ENCODE results near the gene AUTS2. TPM values are rescaled to one million over a fixed set of nuclear protein-coding genes. Genes with fewer than 3 reads are reported as not detected.

Gene AUTS2
- total RNA-seq, 4 donors from 2014 or later: 29.8 to 114 (median 59.4) TPM

DNA sequence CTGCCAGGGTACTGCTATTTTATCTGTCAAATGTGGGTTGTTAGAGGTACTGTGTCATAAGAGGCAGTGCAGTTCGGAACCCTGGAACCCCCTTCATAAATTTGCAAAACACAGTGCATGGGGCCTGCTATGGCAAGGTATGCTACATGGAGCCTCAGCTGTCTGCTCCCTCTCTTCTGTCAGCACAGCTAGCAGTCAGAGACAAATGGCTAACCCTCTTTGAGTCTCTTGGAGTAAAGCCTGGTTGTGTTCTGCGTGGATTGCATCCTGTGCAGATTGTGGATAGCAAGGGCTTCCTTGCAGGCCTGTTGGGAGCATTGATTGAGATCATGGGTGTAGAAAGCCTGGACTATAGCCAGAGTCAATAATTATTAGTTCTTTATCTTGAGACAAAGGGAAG lies 397.8 kb downstream of the AUTS2 start:
- 43 to 74% methylated on average over 1 to 2 of the region's 2 CpGs for WGBS, 2 donors (ENCODE audit: low coverage in 1 of 2)
- no peaks in the 10 kb centered on the region for H3K36me3 ChIP-seq
- intact Hi-C loops (cut with DNase I; ENCODE audit: low total_unique reads): no loop called here
- H3K9me3 ChIP-seq: no peaks in the 10 kb centered on the region
- in situ Hi-C loops (cut with MboI; ENCODE audit: low pct_ligation_motif_present in 1 of 4, low pct_unique_long_range_greater_than_20kb in 1 of 4, low sequenced_read_pairs in 3 of 4): loop anchor here in 1 of 4 donors (25.0 kb wide), 1 partner anchor 109 kb away; no protein-coding TSS in a partner anchor
- H3K27ac ChIP-seq: no peak overlapping the region
- no peaks in the 10 kb centered on the region for H3K4me1 ChIP-seq
- no peaks in the 10 kb centered on the region for H3K27me3 ChIP-seq
- TF ChIP-seq POLR2A (IDR thresholded peaks at IDR 0.05) (no peak), POLR2AphosphoS5 (IDR thresholded peaks at IDR 0.05) (no peak), EP300 (IDR thresholded peaks at IDR 0.05; ENCODE audit: low read depth) (no peak)
- TF ChIP-seq, protein P1, sequence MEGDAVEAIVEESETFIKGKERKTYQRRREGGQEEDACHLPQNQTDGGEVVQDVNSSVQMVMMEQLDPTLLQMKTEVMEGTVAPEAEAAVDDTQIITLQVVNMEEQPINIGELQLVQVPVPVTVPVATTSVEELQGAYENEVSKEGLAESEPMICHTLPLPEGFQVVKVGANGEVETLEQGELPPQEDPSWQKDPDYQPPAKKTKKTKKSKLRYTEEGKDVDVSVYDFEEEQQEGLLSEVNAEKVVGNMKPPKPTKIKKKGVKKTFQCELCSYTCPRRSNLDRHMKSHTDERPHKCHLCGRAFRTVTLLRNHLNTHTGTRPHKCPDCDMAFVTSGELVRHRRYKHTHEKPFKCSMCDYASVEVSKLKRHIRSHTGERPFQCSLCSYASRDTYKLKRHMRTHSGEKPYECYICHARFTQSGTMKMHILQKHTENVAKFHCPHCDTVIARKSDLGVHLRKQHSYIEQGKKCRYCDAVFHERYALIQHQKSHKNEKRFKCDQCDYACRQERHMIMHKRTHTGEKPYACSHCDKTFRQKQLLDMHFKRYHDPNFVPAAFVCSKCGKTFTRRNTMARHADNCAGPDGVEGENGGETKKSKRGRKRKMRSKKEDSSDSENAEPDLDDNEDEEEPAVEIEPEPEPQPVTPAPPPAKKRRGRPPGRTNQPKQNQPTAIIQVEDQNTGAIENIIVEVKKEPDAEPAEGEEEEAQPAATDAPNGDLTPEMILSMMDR (IDR thresholded peaks at IDR 0.05): no peak
- H3K4me3 ChIP-seq: no peak overlapping the region
- DNase-seq: no peak

DNA sequence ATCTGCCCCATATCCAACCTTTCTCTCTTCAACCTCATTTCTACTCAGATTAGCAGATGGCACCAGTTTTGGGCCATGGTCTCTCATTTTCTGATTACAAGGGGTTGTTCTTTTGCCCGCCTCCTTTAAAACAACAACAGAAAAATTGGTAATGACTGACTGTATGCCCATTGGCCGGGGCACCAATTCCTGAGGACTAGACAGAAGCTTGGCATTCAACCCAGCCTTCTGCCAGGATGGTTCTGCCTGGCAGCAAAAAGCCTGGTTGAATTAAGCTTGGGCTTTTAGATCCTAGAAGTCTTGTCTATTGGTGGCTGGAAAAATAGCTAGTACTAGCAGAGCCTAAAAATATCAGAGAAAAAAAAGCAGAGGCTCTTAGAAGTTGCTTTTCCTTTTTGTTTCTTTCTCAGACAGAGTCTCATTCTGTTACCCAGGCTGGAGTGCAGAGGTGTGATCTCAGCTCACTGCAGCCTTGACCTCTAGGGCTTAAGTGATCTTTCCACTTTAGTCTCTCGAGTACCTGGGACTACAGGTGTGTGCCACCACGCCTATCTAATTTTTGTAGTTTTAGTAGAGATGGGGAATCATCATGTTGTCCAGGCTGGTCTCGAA lies 402.6 kb downstream of the AUTS2 start:
- no peaks in the 10 kb centered on the region for H3K9me3 ChIP-seq
- H3K4me3 ChIP-seq: no peak overlapping the region
- in situ Hi-C loops (cut with MboI; ENCODE audit: low pct_ligation_motif_present in 1 of 4, low pct_unique_long_range_greater_than_20kb in 1 of 4, low sequenced_read_pairs in 3 of 4) (no loop called here), intact Hi-C loops (cut with DNase I; ENCODE audit: low total_unique reads) (no loop called here)
- no peaks in the 10 kb centered on the region for H3K27me3 ChIP-seq
- no peak overlapping the region for H3K27ac ChIP-seq
- DNase-seq: no peak
- peaks cover 0 to under 1% (median 0%) of the 10 kb centered on the region in 4 donors for H3K4me1 ChIP-seq
- no peak for TF ChIP-seq POLR2A (IDR thresholded peaks at IDR 0.05)
- TF ChIP-seq, protein P1 (IDR thresholded peaks at IDR 0.05): no peak
- no peak for TF ChIP-seq POLR2AphosphoS5 (IDR thresholded peaks at IDR 0.05)
- no peak for TF ChIP-seq EP300 (IDR thresholded peaks at IDR 0.05; ENCODE audit: low read depth)
- WGBS, 2 donors (ENCODE audit: low coverage in 1 of 2): 73 to 78% methylated on average over 2 to 5 of the region's 5 CpGs
- H3K36me3 ChIP-seq: no peaks in the 10 kb centered on the region

DNA sequence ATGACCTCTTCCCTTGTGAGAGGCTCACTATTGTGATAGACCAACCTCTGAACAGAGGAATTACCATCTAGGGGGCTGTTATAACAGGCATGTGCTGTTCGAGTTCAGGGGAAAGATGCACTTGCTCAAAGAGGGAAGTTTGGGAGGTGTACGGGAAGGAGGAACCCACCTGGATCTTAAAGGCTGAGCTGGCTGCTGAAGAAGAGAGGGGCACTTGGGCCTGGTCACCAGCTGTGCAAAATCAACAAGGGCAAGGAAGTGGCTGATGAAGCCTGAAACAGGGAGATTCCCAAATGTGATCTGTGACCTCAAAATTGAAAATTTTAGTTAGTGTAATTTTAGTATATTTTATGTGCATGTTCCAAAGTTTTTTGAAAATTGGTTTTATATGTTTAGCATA lies 407.2 kb downstream of the AUTS2 start:
- TF ChIP-seq POLR2A (IDR thresholded peaks at IDR 0.05): no peak
- Histone ChIP-seq H3K4me1 (peaks cover 0 to 10% (median 0%) of the 10 kb centered on the region in 4 donors), H3K27ac (no peak overlapping the region), H3K9me3 (no peaks in the 10 kb centered on the region), H3K27me3 (no peaks in the 10 kb centered on the region), H3K36me3 (no peaks in the 10 kb centered on the region), H3K4me3 (no peak overlapping the region)
- 50 to 68% methylated on average over 2 of the region's 2 CpGs for WGBS, 2 donors (ENCODE audit: low coverage in 1 of 2)
- no peak for DNase-seq
- in situ Hi-C loops (cut with MboI; ENCODE audit: low pct_ligation_motif_present in 1 of 4, low pct_unique_long_range_greater_than_20kb in 1 of 4, low sequenced_read_pairs in 3 of 4): no loop called here
- intact Hi-C loops (cut with DNase I; ENCODE audit: low total_unique reads): no loop called here

DNA sequence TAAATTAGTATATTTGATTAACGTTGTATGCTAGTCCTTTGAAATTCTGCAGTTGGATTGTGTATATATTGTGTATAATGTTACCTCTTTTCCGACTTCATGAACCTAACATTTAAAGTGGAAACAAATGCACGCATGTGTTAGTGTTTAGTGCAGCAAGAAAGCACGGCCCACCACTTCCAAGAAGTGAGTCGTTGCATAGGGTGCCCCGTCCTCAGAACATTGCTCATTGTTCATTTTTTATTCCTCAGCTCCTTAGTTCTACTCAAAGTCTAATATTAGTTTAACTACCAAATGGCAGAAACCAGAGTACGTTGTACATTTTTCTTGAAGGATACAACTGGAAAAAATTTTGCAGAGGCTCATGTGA lies 407.6 kb downstream of the AUTS2 start:
- in situ Hi-C loops (cut with MboI; ENCODE audit: low pct_ligation_motif_present in 1 of 4, low pct_unique_long_range_greater_than_20kb in 1 of 4, low sequenced_read_pairs in 3 of 4) (no loop called here), intact Hi-C loops (cut with DNase I; ENCODE audit: low total_unique reads) (no loop called here)
- Histone ChIP-seq H3K9me3 (no peaks in the 10 kb centered on the region), H3K4me3 (no peak overlapping the region), H3K36me3 (no peaks in the 10 kb centered on the region), H3K4me1 (peaks cover 0 to 10% (median 0%) of the 10 kb centered on the region in 4 donors), H3K27ac (no peak overlapping the region), H3K27me3 (no peaks in the 10 kb centered on the region)
- no peak for DNase-seq
- 60 to 64% methylated on average over 7 of the region's 7 CpGs for WGBS, 2 donors (ENCODE audit: low coverage in 1 of 2)
- TF ChIP-seq POLR2AphosphoS5 (IDR thresholded peaks at IDR 0.05) (no peak), EP300 (IDR thresholded peaks at IDR 0.05; ENCODE audit: low read depth) (no peak), POLR2A (IDR thresholded peaks at IDR 0.05) (no peak)
- TF ChIP-seq, protein P1 (IDR thresholded peaks at IDR 0.05): no peak
